Adipose tissue (tissue), 3 donors: ENCODE results near the gene HMGN4. TPM values are rescaled to one million over a fixed set of nuclear protein-coding genes. Genes with fewer than 3 reads are reported as not detected.

Source experiments
- H3K27ac ChIP-seq: one replicate; pipeline ENCODE4 v1.5.1; 2013; ENCODE audit warnings: low read depth, low read length
- WGBS, 3 donors: extraction: QIAGEN DNeasy Blood & Tissue Kit; methylation state at CpG; one replicate each; pipeline ENCODE4 v1.1.7; 2013; 5-methylcytosine and 5-hydroxymethylcytosine counted together
- polyA plus RNA-seq, 3 donors: library from polyadenylated mRNA; stranded (reverse); fragments of 200-250 nt; gene quantifications; one replicate each; pipeline ENCODE4 v1.2.3, GENCODE V29; 2013
- donor health status: healthy with polysubstance abuse.
- donor health status: Bipolar disorder and iron deficiency.
- donor health status: healthy.

Gene HMGN4
- polyA plus RNA-seq, 3 donors: 21.4 to 49.5 (median 38.5) TPM

GRCh38 chr6:26568601-26569432 lies 30.7 kb downstream of the HMGN4 start:
- WGBS, 3 donors: 4 to 5% (median 4%) methylated on average over 34 of the region's 34 CpGs
- no peak overlapping the region for H3K27ac ChIP-seq

GRCh38 chr6:26569433-26569764 lies 31.2 kb downstream of the HMGN4 start:
- WGBS, 3 donors: 15 to 19% (median 17%) methylated on average over 2 of the region's 2 CpGs

GRCh38 chr6:26570027-26570809 lies 32.1 kb downstream of the HMGN4 start:
- H3K27ac ChIP-seq: no peak overlapping the region
- WGBS, 3 donors: 76 to 84% (median 79%) methylated on average over 21 of the region's 21 CpGs

More at GRCh38 chr6:26569433-26569764, 31.2 kb downstream of the HMGN4 start:
- H3K27ac ChIP-seq: no peak overlapping the region

- 1 to 7% (median 4%) methylated on average over 24 of the region's 24 CpGs for WGBS, 3 donors
- H3K27ac ChIP-seq: no peak overlapping the region
Observed at GRCh38 chr6:26571592-26572296, 33.6 kb downstream of the HMGN4 start.

- no peak overlapping the region for H3K27ac ChIP-seq
- WGBS, 3 donors: 53 to 74% (median 68%) methylated on average over 10 of the region's 10 CpGs
Observed at GRCh38 chr6:26575494-26575939, 37.4 kb downstream of the HMGN4 start.

- H3K27ac ChIP-seq: no peak overlapping the region
- 35 to 37% (median 37%) methylated on average over 7 of the region's 7 CpGs for WGBS, 3 donors
Observed at GRCh38 chr6:26576407-26576843, 38.3 kb downstream of the HMGN4 start.

- WGBS, 3 donors: 2 to 5% (median 3%) methylated on average over 31 of the region's 31 CpGs
- H3K27ac ChIP-seq: no peak overlapping the region
Observed at GRCh38 chr6:26576929-26577719, 39.0 kb downstream of the HMGN4 start.

GRCh38 chr6:26577720-26578072 lies 39.5 kb downstream of the HMGN4 start:
- WGBS, 3 donors: 14 to 23% (median 20%) methylated on average over 15 to 17 of the region's 17 CpGs

GRCh38 chr6:26578279-26578678 lies 40.1 kb downstream of the HMGN4 start:
- WGBS, 3 donors: 84 to 89% (median 88%) methylated on average over 6 of the region's 6 CpGs
- H3K27ac ChIP-seq: no peak overlapping the region

More at GRCh38 chr6:26577720-26578072, 39.5 kb downstream of the HMGN4 start:
- H3K27ac ChIP-seq: no peak overlapping the region

- 94 to 98% (median 94%) methylated on average over 1 of the region's 1 CpG for WGBS, 3 donors
- no peak overlapping the region for H3K27ac ChIP-seq
Observed at GRCh38 chr6:26578741-26579140, 40.6 kb downstream of the HMGN4 start.

- WGBS, 3 donors: 61 to 72% (median 68%) methylated on average over 4 of the region's 4 CpGs
Observed at GRCh38 chr6:26581164-26581915, 43.2 kb downstream of the HMGN4 start.

GRCh38 chr6:26588965-26589364 lies 50.8 kb downstream of the HMGN4 start:
- no peak overlapping the region for H3K27ac ChIP-seq
- 85 to 96% (median 94%) methylated on average over 21 of the region's 21 CpGs for WGBS, 3 donors

More at GRCh38 chr6:26581164-26581915, 43.2 kb downstream of the HMGN4 start:
- H3K27ac ChIP-seq: no peak overlapping the region

GRCh38 chr6:26592649-26593048 lies 54.5 kb downstream of the HMGN4 start:
- 47 to 52% (median 49%) methylated on average over 4 of the region's 4 CpGs for WGBS, 3 donors

GRCh38 chr6:26593278-26594130 lies 55.3 kb downstream of the HMGN4 start:
- WGBS, 3 donors: 32 to 47% (median 33%) methylated on average over 20 of the region's 20 CpGs
- H3K27ac ChIP-seq: no peak overlapping the region

More at GRCh38 chr6:26592649-26593048, 54.5 kb downstream of the HMGN4 start:
- H3K27ac ChIP-seq: no peak overlapping the region

GRCh38 chr6:26594131-26594498 lies 55.9 kb downstream of the HMGN4 start:
- WGBS, 3 donors: 24 to 37% (median 34%) methylated on average over 6 of the region's 6 CpGs
- H3K27ac ChIP-seq: no peak overlapping the region

- H3K27ac ChIP-seq: no peak overlapping the region
- WGBS, 3 donors: 23 to 26% (median 25%) methylated on average over 23 of the region's 23 CpGs
Observed at GRCh38 chr6:26594730-26595632, 56.8 kb downstream of the HMGN4 start.
